Adrenal gland (tissue), 12 donors: ENCODE measurements around the gene INO80D. TPM values are rescaled to one million over a fixed set of nuclear protein-coding genes. Genes with fewer than 3 reads are reported as not detected.

Experiments
- DNase-seq, 7 donors: peaks; one replicate each; pipeline ENCODE4 v3.0.0-alpha.2; 2019 to 2020
- H3K27ac ChIP-seq, 5 donors: fragments of 200-600 bp; sonication (generic) in 4 of 5; 1 replicate in 3 of 5; 2 replicates in 2 of 5; pipeline versions ENCODE4 v1.5.1 to v1.8.0; 2016 to 2020; ENCODE audit warnings: mild to moderate bottlenecking in 1 of 5
- H3K27me3 ChIP-seq: fragments of 200-600 bp; 2 replicates; pipeline ENCODE4 v1.8.0; 2021
- H3K36me3 ChIP-seq, 2 donors: fragments of 200-600 bp; replicated peaks in 1 of 2; 1 replicate in 1 of 2; 2 replicates in 1 of 2; pipeline versions ENCODE4 v1.5.1 to v1.8.0; 2018 to 2022
- H3K4me1 ChIP-seq, 2 donors: fragments of 200-600 bp; replicated peaks in 1 of 2; 1 replicate in 1 of 2; 2 replicates in 1 of 2; pipeline versions ENCODE4 v1.5.1 to v1.8.0; 2018 to 2021
- H3K4me3 ChIP-seq, 4 donors: fragments of 200-600 bp; sonication (generic) in 3 of 4; one replicate each; pipeline ENCODE4 v1.5.1; 2016 to 2018
- H3K9me3 ChIP-seq, 3 donors: fragments of 200-600 bp; sonication (generic) in 1 of 3; replicated peaks in 1 of 3; 1 replicate in 2 of 3; 2 replicates in 1 of 3; pipeline versions ENCODE4 v1.5.1 to v1.8.0; 2016 to 2021
- CTCF ChIP-seq, 6 experiments: fragments of 450-650 bp in 4 of 6; fragments of 200-600 bp in 2 of 6; sonication (generic) in 1 of 6; IDR thresholded peaks; 1 replicate in 5 of 6; 2 replicates in 1 of 6; pipeline versions ENCODE4 v1.5.1 to v1.8.0; 2016 to 2021; ENCODE audit warnings: antibody characterized with exemption in 6 of 6, mild to moderate bottlenecking in 2 of 6, moderate library complexity in 1 of 6
- POLR2A ChIP-seq, 2 donors: fragments of 450-650 bp; IDR thresholded peaks; one replicate each; pipeline ENCODE4 v1.6.1; 2017; ENCODE audit warnings: antibody characterized with exemption in 2 of 2, mild to moderate bottlenecking in 2 of 2, moderate library complexity in 1 of 2
- WGBS, 4 donors: extraction: QIAGEN DNeasy Blood & Tissue Kit in 2 of 4; methylation state at CpG; one replicate each; pipeline versions ENCODE4 v1.1.5 to v1.1.7; 2013 to 2017; 5-methylcytosine and 5-hydroxymethylcytosine counted together
- intact Hi-C, 2 donors: fragments of 100-400 bp; cut with DNase I; formaldehyde crosslinking; loops; one replicate each; pipeline versions ENCODE4 v1.14.1 to v1.15.0; 2022 to 2023
- polyA plus RNA-seq, 3 donors: library from polyadenylated mRNA; stranded (reverse); fragments of 200-250 nt in 2 of 3; fragments of 350-450 nt in 1 of 3; fragmentation: Illumina TruSeq in 1 of 3; extraction: RNeasy Lipid Tissue Mini Kit (QIAGEN cat#74804) in 1 of 3; gene quantifications; one replicate each; pipeline ENCODE4 v1.2.3, GENCODE V29; 2013 to 2014
- total RNA-seq, 9 donors: library from RNA; depleted of rRNA in 4 of 9; stranded (reverse); fragments of >200 nt in 4 of 9; fragments of 120-200 nt in 1 of 9; fragmentation: NEBNext Ultra II Directional in 1 of 9; extraction: Animal tissue kit (Norgen Biotek cat#: 25700) in 1 of 9; gene quantifications; one replicate each; pipeline versions ENCODE4 v1.1.0 to v1.2.4, GENCODE V29; 2013 to 2023
- donor health status: healthy with polysubstance abuse.
- donor health status: Bipolar disorder and iron deficiency.
- donor health status: DM: yes; HTN: yes; CAD: no.
- donor health status: DM: no; HTN: no; CAD: no.
- donor health status: DM: no; HTN: no; CAD: no.
- donor health status: DM: yes; HTN: yes; CAD: no.

INO80D gene
- total and polyA plus RNA-seq, 12 donors, result 2.7 to 24.6 (median 14.1) TPM

DNA sequence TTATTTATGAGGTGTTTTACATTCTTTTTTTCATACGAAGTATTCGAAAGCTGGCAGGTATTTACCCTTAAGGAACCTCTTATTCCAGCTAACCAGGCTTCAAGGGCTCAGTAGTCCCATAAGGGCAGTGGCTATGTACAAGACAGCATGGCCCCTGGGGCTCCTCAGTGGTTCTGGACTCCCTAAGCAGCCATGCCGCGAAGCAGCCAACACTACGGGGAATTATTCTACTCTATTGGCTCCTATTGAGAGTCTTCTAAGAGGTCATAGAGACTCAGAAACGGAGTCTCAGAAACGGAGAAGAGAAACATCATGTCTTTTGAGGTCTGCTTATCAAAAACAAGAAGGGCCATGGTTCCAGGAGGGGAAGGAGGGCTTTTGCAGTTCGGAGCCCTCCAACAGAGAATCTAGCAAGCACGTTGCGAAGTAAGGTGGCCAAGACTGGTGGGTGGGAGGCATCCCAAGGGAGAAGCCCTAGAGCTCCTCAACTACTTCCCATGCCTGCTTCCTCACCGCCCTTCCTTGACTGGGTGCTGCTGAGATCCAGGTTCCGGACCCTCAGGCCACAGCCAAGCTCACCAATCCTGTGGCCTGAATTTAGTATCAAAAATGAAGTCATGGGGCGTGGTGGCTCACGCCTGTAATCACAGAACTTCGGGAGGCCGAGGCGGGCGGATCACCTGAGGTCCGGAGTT lies 109.7 kb downstream of the INO80D start:
- H3K4me1 ChIP-seq, result no peaks in the 10 kb centered on the region
- H3K27ac ChIP-seq, result no peak overlapping the region
- no peaks in the 10 kb centered on the region for H3K9me3 ChIP-seq
- 84 to 92% (median 90%) methylated on average over 19 of the region's 19 CpGs for WGBS, 4 donors
- TF ChIP-seq CTCF (IDR thresholded peaks at IDR 0.05) (no peak), POLR2A (IDR thresholded peaks at IDR 0.05) (no peak)
- no peak for DNase-seq
- H3K4me3 ChIP-seq, result no peak overlapping the region
- intact Hi-C loops, result no loop called here
- H3K27me3 ChIP-seq, result no peaks in the 10 kb centered on the region
- no peaks in the 10 kb centered on the region for H3K36me3 ChIP-seq

DNA sequence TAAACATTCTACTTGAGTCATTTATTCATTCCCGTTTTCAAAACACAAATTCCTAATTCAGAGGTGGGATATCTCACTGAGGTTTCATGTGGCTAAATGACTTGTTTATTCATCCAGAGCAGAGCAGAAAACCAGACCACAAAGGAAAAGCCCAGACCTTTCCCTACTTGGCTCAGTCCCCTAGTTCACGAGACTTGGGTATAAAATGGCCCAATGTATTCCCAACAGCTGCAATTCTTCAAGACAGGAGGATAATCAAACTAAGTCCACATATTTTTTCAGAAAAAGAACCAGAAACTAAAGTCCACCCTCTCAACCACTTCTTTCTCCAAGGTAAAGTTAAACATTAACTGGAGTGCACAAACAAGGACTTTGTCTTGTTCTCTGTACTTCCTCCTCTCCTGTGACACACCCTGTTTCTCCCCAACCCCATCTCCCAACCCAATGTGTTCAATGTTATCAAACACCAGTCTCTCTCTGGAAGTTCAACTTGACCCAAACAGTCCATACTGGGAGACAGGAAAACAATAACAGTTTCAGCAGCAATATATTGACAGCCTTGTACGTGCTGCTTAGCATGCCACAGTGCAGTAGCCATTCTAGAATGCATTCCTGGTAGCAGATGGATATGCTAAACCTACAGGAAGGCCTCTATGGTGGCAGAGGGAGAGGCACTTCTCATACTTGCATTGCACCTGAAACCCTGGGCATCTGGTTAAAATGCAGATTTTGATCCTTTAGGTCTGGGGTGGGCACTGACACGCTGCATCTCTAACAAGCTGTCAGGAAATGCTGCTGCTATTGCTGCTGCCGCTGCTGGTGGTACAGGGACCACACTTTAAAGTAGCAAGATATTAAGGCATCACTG lies 110.7 kb downstream of the INO80D start:
- no peak for DNase-seq
- no peak overlapping the region for H3K27ac ChIP-seq
- no peak overlapping the region for H3K4me3 ChIP-seq
- intact Hi-C loops, result no loop called here
- H3K4me1 ChIP-seq, result no peaks in the 10 kb centered on the region
- no peak for TF ChIP-seq CTCF (IDR thresholded peaks at IDR 0.05)
- TF ChIP-seq POLR2A (IDR thresholded peaks at IDR 0.05), result no peak
- H3K9me3 ChIP-seq, result no peaks in the 10 kb centered on the region
- 58 to 79% (median 71%) methylated on average over 5 of the region's 5 CpGs for WGBS, 4 donors
- H3K36me3 ChIP-seq, result no peaks in the 10 kb centered on the region
- H3K27me3 ChIP-seq, result no peaks in the 10 kb centered on the region

DNA sequence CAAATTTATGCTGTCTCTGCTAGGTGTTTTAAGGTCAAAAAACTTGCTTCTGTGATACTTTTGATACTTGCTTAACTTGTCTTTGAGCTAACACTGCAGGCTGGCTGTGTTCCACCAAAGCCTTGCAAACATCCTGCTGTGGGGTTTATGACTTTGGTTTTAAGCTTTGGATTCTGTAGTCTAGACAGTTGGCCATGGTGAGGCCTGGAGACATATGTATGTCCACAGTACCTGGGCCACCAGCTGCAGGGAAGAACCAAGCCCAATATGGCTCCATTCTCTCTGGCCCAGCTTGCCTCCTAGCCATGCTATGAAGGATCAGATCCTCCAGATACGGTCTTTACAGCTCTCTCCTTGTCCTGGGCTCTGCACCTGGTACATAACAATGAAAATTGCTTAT lies 113.9 kb downstream of the INO80D start:
- no peak overlapping the region for H3K27ac ChIP-seq
- intact Hi-C loops, result no loop called here
- TF ChIP-seq CTCF (IDR thresholded peaks at IDR 0.05) (no peak), POLR2A (IDR thresholded peaks at IDR 0.05) (no peak)
- no peaks in the 10 kb centered on the region for H3K36me3 ChIP-seq
- H3K9me3 ChIP-seq, result no peaks in the 10 kb centered on the region
- H3K27me3 ChIP-seq, result no peaks in the 10 kb centered on the region
- no peak overlapping the region for H3K4me3 ChIP-seq
- DNase-seq, result peak in 1 of 7 donors; percentile 18
- no peaks in the 10 kb centered on the region for H3K4me1 ChIP-seq
- WGBS, 4 donors, result 67 to 92% (median 90%) methylated on average over 1 of the region's 1 CpG

DNA sequence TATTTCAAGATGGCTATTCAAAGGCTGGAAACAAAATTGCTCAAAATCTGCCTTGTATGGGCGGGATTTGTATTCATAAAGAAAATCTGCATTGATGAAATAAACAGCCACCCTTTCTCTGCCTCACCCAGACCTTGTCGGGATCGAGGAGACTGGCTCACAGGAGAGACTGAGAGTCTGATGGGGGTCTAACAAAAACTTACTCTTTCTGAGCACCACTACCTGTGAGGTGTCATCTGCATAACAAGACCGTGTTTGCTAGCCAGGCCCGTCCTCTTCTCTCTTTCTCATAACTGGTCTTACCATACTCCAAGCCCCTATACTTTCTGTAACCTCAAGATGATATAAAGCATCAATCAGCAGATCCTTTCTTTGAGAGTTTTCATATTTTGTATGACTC lies 115.6 kb downstream of the INO80D start:
- no peak for TF ChIP-seq POLR2A (IDR thresholded peaks at IDR 0.05)
- TF ChIP-seq CTCF (IDR thresholded peaks at IDR 0.05), result no peak
- Histone ChIP-seq H3K36me3 (no peaks in the 10 kb centered on the region), H3K27me3 (no peaks in the 10 kb centered on the region), H3K4me1 (no peaks in the 10 kb centered on the region), H3K4me3 (no peak overlapping the region), H3K27ac (no peak overlapping the region), H3K9me3 (no peaks in the 10 kb centered on the region)
- DNase-seq, result peak in 1 of 7 donors; percentile 11
- WGBS, 4 donors, result 66 to 73% (median 72%) methylated on average over 5 of the region's 5 CpGs
- intact Hi-C loops, result no loop called here
